Kidney epithelial cell (primary cell): ENCODE results near the gene TLE1. TPM values are rescaled to one million over a fixed set of nuclear protein-coding genes. Genes with fewer than 3 reads are reported as not detected.

Experiments used
- DNase-seq: peaks from one replicate; pipeline ENCODE4 v3.0.0-alpha.2; 2010; ENCODE audit warnings: low read depth
- H3K27me3 ChIP-seq: 2 replicates; pipeline ENCODE4 v1.6.0; 2011; ENCODE audit warnings: low read length; ENCODE audit not compliant: control insufficient read depth, insufficient read depth
- H3K36me3 ChIP-seq: 2 replicates; pipeline ENCODE4 v1.5.1; 2011; ENCODE audit warnings: low read length; ENCODE audit not compliant: control insufficient read depth, insufficient read depth
- H3K4me3 ChIP-seq: 2 replicates; pipeline ENCODE4 v1.5.1; 2011; ENCODE audit warnings: low read depth, mild to moderate bottlenecking, control low read depth, low read length
- CTCF ChIP-seq: IDR thresholded peaks from 2 replicates; pipeline ENCODE4 v1.5.1; 2011; ENCODE audit warnings: mild to moderate bottlenecking, moderate library complexity, low read length, control low read depth, inconsistent platforms; ENCODE audit not compliant: insufficient read depth, poor library complexity, severe bottlenecking
- total RNA-seq: library from RNA; depleted of rRNA; stranded (reverse); fragments of >200 nt; gene quantifications from 2 replicates; pipeline ENCODE4 v1.2.3, GENCODE V29; 2015

The TLE1 gene
- total RNA-seq, 1 donor from 2014 or later: 64.1 TPM

GRCh38 chr9:81605170-81605670 lies 84.1 kb downstream of the TLE1 start:
- TF ChIP-seq CTCF: no peak
- DNase-seq: no peak
- no peak overlapping the region for H3K4me3 ChIP-seq
- H3K36me3 ChIP-seq: peaks cover 1% of the 10 kb centered on the region
- no peaks in the 10 kb centered on the region for H3K27me3 ChIP-seq

DNA sequence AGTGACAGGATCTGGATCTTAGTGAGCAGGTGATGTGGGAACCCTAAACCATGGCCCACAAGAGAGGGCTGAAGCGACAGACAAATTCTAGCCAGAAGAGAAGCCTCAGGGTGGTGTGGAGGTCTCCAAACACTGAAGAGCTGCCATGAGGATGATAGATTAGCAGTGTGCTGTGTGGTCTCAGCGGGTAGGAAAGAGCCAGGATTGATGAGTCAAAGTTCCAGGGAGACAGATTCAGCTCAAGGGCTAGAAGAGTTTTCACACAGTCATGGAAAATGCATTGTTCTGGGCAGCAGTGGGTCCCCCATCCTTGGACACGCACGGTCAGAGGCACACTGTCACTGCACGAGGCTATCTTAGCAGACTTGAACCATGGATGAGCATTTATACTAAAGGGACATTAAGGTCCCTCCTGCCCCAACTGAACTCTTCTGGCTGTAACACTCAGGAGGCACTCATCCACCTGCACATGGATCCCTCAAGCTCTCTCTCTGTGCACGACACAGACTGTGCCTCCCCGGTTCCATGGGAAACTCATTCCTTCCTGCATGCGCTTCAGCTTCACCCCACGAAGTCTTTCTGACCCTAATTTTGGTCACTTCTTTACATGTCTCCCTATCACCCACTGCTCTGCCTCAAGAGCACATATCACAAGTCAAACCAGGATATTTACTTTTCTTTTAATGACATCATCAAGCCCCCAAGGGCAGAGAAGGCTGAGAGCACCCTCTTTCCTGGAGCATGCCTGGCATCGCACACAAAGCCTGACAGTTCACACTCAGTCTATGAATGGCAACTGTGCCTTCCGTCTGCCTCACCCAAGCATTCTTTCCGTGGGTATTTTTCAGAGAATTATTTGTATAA lies 84.8 kb downstream of the TLE1 start:
- DNase-seq: no peak
- TF ChIP-seq CTCF: no peak
- Histone ChIP-seq H3K27me3 (no peaks in the 10 kb centered on the region), H3K36me3 (peaks cover 1% of the 10 kb centered on the region), H3K4me3 (no peak overlapping the region)

- Histone ChIP-seq H3K4me3 (no peak overlapping the region), H3K27me3 (no peaks in the 10 kb centered on the region), H3K36me3 (peaks cover 1% of the 10 kb centered on the region)
- no peak for DNase-seq
- TF ChIP-seq CTCF: no peak
These were observed 86.3 kb downstream of the TLE1 start for GRCh38 chr9:81602887-81603680.

DNA sequence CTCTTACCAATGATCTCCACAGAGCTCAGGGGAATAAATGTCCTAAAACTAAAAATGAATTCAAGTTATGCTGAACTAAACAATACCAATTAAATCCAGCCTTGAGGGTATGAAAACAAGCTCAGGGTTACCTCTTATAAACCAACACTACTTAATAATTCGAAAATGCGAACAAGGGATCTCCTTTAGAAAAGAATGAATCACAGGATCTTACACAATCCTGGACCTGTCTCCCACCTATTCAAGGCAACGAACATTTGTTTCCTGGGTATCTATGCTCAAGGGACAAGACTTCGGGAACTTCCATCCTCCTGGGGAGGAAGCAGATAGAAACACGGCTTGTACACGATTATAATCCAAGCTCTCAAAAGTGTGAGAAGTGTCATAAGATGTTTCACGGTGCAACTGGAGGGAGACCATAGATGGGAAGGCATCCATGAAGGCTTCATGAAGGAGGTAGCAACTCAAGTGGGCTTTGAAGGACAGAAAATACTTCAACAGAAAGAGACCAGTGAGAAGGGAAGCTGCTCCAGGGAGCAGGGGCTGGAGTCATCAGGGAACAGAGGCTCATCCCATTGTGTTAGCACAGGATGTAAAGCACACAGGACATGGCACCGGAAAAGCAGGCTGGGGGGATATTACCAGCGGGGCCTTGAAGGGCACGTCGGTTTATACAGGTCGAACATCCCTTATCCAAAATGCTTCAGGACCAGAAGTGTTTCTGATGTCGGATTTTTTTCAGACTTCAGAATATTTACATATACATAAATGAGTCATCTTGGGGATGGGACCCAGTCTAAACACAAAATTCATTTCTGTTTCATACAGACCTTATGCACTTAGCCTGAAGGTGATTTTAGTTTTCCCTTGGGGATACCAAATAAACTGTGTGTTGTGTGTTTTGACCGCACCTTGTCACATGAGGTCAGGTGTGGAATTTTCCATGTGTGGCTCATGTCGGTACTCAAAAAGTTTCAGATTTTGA lies 87.4 kb downstream of the TLE1 start:
- no peak overlapping the region for H3K4me3 ChIP-seq
- H3K27me3 ChIP-seq: no peaks in the 10 kb centered on the region
- no peak for DNase-seq
- peaks cover 1% of the 10 kb centered on the region for H3K36me3 ChIP-seq
- TF ChIP-seq CTCF: no peak

- H3K4me3 ChIP-seq: no peak overlapping the region
- TF ChIP-seq CTCF: no peak
- H3K27me3 ChIP-seq: no peaks in the 10 kb centered on the region
- DNase-seq: no peak
- peaks cover 3% of the 10 kb centered on the region for H3K36me3 ChIP-seq
These were observed 88.7 kb downstream of the TLE1 start for GRCh38 chr9:81600631-81601030.
